ENCODE measurements around the gene PPEF1.

DNA sequence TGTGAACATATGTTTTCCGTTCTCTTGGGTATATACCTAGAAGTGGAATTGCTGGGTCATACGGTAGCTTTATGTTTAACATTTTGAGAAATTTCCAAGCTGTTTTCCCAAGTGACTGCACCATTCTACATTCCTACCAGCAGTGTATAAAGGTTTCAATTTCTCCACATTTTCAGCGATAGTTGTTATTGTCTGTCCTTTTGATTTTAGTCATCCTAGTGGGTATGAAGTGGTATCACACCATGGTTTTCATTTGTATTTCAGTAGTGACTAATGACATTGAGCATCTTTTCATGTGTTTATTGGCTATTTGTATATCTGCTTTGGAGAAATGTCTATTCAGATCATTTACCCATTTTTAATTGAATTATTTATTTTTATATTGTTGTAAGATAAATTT, 2.4 kb downstream of the PPEF1 start:
- no peak for TF ChIP-seq POLR2AphosphoS5 (IDR thresholded peaks at IDR 0.05; ENCODE audit: low read depth, low read length)
- TF ChIP-seq POLR2A (IDR thresholded peaks at IDR 0.05; ENCODE audit: low read depth, low read length) = no peak
- no peak for TF ChIP-seq PAX5 (IDR thresholded peaks at IDR 0.05; ENCODE audit: insufficient read depth, low read length, severe bottlenecking)
- no peak for TF ChIP-seq POU2F2 (IDR thresholded peaks at IDR 0.05; ENCODE audit: low read depth, low read length)
- no peak for TF ChIP-seq TAF1 (IDR thresholded peaks at IDR 0.05; ENCODE audit: low read depth, low read length)

Data from GM12891 (cell line).